Endodermal cell (in vitro differentiated cells): ENCODE results near the gene ZNF469. TPM values are rescaled to one million over a fixed set of nuclear protein-coding genes. Genes with fewer than 3 reads are reported as not detected.

Source experiments
- DNase-seq: peaks from one replicate; pipeline ENCODE4 v3.0.0-alpha.2; 2017
- H3K27ac ChIP-seq: 2 replicates; pipeline ENCODE4 v1.5.1; 2013; ENCODE audit warnings: mild to moderate bottlenecking, low read depth, low read length, moderate library complexity
- H3K27me3 ChIP-seq: 2 replicates; pipeline ENCODE4 v1.6.1; 2013; ENCODE audit warnings: mild to moderate bottlenecking, low read length, moderate library complexity; ENCODE audit not compliant: insufficient read depth, control insufficient read depth, poor library complexity, severe bottlenecking
- H3K36me3 ChIP-seq: 2 replicates; pipeline ENCODE4 v1.7.0; 2013; ENCODE audit warnings: mild to moderate bottlenecking, low read length, moderate library complexity; ENCODE audit not compliant: control insufficient read depth, insufficient read depth
- H3K4me1 ChIP-seq: one replicate; pipeline ENCODE4 v1.7.0; 2013; ENCODE audit warnings: low read length; ENCODE audit not compliant: control insufficient read depth, insufficient read depth
- H3K4me3 ChIP-seq: 2 replicates; pipeline ENCODE4 v1.5.1; 2013; ENCODE audit warnings: mild to moderate bottlenecking, low read length, moderate library complexity
- H3K9ac ChIP-seq: 2 replicates; pipeline ENCODE4 v1.6.1; 2013; ENCODE audit warnings: mild to moderate bottlenecking, low read length, moderate library complexity; ENCODE audit not compliant: poor library complexity, severe bottlenecking; ENCODE audit errors: extremely low read depth
- H3K9me3 ChIP-seq: 2 replicates; pipeline ENCODE4 v1.6.1; 2013; ENCODE audit warnings: mild to moderate bottlenecking, low read length, moderate library complexity; ENCODE audit not compliant: control insufficient read depth
- H3K27ac Mint-ChIP-seq: 2 replicates; pipeline ENCODE4 v1.8.0; 2020; ENCODE audit warnings: mixed read lengths
- H3K27me3 Mint-ChIP-seq: 2 replicates; pipeline ENCODE4 v1.8.0; 2021; ENCODE audit warnings: mild to moderate bottlenecking, mixed read lengths; ENCODE audit not compliant: insufficient read depth
- H3K36me3 Mint-ChIP-seq: 2 replicates; pipeline ENCODE4 v1.8.0; 2020; ENCODE audit warnings: low read depth, mixed read lengths
- H3K4me1 Mint-ChIP-seq: 2 replicates; pipeline ENCODE4 v1.8.0; 2020; ENCODE audit warnings: mixed read lengths
- H3K4me3 Mint-ChIP-seq: 2 replicates; pipeline ENCODE4 v1.8.0; 2020; ENCODE audit warnings: mild to moderate bottlenecking, moderate library complexity, mixed read lengths
- H3K9me3 Mint-ChIP-seq: 2 replicates; pipeline ENCODE4 v1.8.0; 2020; ENCODE audit warnings: mild to moderate bottlenecking, mixed read lengths
- WGBS, 2 experiments: methylation state at CpG; one replicate each; pipeline versions ENCODE4 v1.1.5 to v1.1.7; 2013; ENCODE audit warnings: missing lambda C conversion rate in 2 of 2, mixed read lengths in 1 of 2; ENCODE audit not compliant: insufficient coverage in 1 of 2, insufficient read length in 1 of 2; 5-methylcytosine and 5-hydroxymethylcytosine counted together
- total RNA-seq, 2 donors: library from RNA; stranded (reverse); fragmentation: NEBNext Ultra II Directional in 1 of 2; extraction: Animal tissue kit (Norgen Biotek cat#: 25700) in 1 of 2; gene quantifications; 2 replicates in 1 of 2; 3 replicates in 1 of 2; pipeline ENCODE4 v1.2.1, GENCODE V29; 2021
- TF ChIP-seq, protein P1 (sequence below): fragments of 200-600 bp; sonication (generic); conservative IDR thresholded peaks from 2 replicates; pipeline ENCODE4 v1.5.0; 2021; ENCODE audit warnings: antibody characterized with exemption, mild to moderate bottlenecking

ZNF469 gene
- total RNA-seq, 2 donors from 2014 or later, result 0.68 to 4.7 TPM

DNA sequence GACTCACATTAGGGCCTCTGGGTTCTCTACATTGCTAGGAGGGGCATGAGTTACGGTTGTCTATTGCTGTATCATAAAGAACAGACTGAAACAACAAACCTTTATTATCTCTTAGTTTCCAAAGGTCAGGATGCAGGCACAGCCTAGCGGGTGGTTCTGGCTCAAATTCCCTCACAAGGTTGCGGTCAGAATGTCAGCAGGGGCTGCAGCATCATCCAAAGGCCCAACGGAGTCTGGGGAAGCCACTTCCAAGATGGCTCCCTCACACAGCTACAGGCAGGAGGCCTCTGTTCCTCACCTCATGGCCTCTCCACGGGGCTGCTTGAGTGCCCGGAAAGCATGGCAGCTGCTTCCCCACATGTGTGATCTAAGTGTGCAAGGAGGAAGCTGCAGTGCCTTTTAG is 40.7 kb downstream of the ZNF469 start:
- WGBS, 2 experiments, result 82 to 86% methylated on average over 5 to 6 of the region's 6 CpGs
- no peaks in the 10 kb centered on the region for H3K36me3 ChIP-seq
- H3K4me3 ChIP-seq, result no peak overlapping the region
- Mint-ChIP-seq H3K4me1 (no peaks in the 10 kb centered on the region), H3K9me3 (no peaks in the 10 kb centered on the region), H3K27ac (no peak overlapping the region), H3K36me3 (no peaks in the 10 kb centered on the region), H3K4me3 (no peak overlapping the region), H3K27me3 (no peaks in the 10 kb centered on the region)
- TF ChIP-seq, protein P1, sequence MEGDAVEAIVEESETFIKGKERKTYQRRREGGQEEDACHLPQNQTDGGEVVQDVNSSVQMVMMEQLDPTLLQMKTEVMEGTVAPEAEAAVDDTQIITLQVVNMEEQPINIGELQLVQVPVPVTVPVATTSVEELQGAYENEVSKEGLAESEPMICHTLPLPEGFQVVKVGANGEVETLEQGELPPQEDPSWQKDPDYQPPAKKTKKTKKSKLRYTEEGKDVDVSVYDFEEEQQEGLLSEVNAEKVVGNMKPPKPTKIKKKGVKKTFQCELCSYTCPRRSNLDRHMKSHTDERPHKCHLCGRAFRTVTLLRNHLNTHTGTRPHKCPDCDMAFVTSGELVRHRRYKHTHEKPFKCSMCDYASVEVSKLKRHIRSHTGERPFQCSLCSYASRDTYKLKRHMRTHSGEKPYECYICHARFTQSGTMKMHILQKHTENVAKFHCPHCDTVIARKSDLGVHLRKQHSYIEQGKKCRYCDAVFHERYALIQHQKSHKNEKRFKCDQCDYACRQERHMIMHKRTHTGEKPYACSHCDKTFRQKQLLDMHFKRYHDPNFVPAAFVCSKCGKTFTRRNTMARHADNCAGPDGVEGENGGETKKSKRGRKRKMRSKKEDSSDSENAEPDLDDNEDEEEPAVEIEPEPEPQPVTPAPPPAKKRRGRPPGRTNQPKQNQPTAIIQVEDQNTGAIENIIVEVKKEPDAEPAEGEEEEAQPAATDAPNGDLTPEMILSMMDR, result no peak
- H3K9ac ChIP-seq, result no peak overlapping the region
- DNase-seq, result no peak
- H3K9me3 ChIP-seq, result no peaks in the 10 kb centered on the region
- no peaks in the 10 kb centered on the region for H3K4me1 ChIP-seq
- H3K27me3 ChIP-seq, result no peaks in the 10 kb centered on the region
- H3K27ac ChIP-seq, result no peak overlapping the region

DNA sequence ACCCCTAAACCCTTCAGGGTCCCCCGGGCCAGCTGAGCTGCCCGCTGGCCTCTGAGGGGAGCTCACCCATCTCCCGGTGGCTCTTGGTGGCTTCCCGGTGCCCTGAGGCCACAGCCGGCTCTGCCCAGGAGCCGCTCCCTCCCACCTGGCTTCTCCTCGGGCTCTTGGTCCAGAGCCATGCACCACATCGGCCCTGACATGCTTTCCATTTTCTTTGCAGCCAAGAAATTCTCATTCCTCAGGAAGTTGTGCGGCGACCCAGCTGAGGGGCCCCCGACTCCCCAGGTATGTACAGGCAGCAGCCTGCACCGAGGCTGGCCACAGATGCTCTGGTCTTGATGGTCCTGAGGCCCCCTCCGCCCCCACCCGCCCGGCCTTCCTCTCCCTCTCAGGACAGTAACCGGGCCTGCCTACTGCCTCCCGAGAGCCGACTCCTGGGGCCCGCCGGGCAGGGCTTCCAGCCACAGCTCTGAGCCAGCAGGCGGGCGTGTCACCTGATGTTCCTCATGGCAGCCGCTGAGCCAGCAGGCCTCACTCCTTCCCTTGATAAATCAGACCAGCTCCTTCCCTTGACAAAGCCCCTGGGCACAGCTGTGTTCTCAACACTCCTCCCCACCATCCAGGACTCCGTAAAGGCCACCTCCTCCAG is 42.0 kb downstream of the ZNF469 start:
- Histone ChIP-seq H3K9ac (no peak overlapping the region), H3K27ac (no peak overlapping the region), H3K9me3 (no peaks in the 10 kb centered on the region), H3K4me1 (no peaks in the 10 kb centered on the region), H3K36me3 (no peaks in the 10 kb centered on the region), H3K4me3 (no peak overlapping the region), H3K27me3 (no peaks in the 10 kb centered on the region)
- no peak overlapping the region for H3K27ac Mint-ChIP-seq
- no peaks in the 10 kb centered on the region for H3K4me1 Mint-ChIP-seq
- 84 to 85% methylated on average over 21 to 24 of the region's 24 CpGs for WGBS, 2 experiments
- no peaks in the 10 kb centered on the region for H3K36me3 Mint-ChIP-seq
- TF ChIP-seq, protein P1, result no peak
- H3K4me3 Mint-ChIP-seq, result no peak overlapping the region
- H3K9me3 Mint-ChIP-seq, result no peaks in the 10 kb centered on the region
- no peak for DNase-seq
- H3K27me3 Mint-ChIP-seq, result no peaks in the 10 kb centered on the region

DNA sequence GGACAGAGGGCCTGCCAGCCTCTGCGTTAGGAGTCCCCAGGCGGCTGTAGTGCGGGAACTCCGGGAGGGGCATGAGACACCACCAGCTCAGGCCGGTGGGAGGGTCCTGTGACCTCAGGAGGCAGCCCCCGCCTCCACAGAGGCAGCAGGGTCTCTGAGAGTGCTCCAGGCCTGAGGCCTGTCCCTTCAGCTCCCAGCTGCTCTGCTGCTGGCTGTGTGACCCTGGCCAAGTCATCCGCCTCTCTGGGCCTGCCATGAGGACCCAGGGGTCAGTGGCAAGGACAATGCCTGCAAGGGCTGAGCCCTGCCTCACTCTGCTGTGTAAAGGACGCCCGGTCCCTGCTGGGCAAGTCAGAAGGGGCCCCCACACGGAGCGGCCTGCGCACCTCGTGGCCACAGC is 43.3 kb downstream of the ZNF469 start:
- WGBS, 2 experiments, result 91 to 92% methylated on average over 13 of the region's 13 CpGs
- H3K9me3 ChIP-seq, result no peaks in the 10 kb centered on the region
- Mint-ChIP-seq H3K4me3 (no peak overlapping the region), H3K27ac (no peak overlapping the region), H3K27me3 (no peaks in the 10 kb centered on the region), H3K36me3 (no peaks in the 10 kb centered on the region), H3K9me3 (no peaks in the 10 kb centered on the region), H3K4me1 (no peaks in the 10 kb centered on the region)
- DNase-seq, result no peak
- H3K27me3 ChIP-seq, result peaks cover 4% of the 10 kb centered on the region
- no peak overlapping the region for H3K9ac ChIP-seq
- no peak overlapping the region for H3K27ac ChIP-seq
- TF ChIP-seq, protein P1, result no peak
- no peak overlapping the region for H3K4me3 ChIP-seq
- no peaks in the 10 kb centered on the region for H3K36me3 ChIP-seq
- no peaks in the 10 kb centered on the region for H3K4me1 ChIP-seq
